ENCODE measurements around the gene IRGC.

IRGC gene

GRCh38 chr19:43726736-43727592 is 11.1 kb downstream of the IRGC start:
- DNase-seq, result no peak

GRCh38 chr19:43727593-43727853 is 11.6 kb downstream of the IRGC start:
- DNase-seq, result no peak

- no peak for DNase-seq
These were observed 14.0 kb downstream of the IRGC start for GRCh38 chr19:43729919-43730318.

- no peak for DNase-seq
These were observed 15.5 kb downstream of the IRGC start for GRCh38 chr19:43731346-43731745.

GRCh38 chr19:43731846-43732245 is 16.0 kb downstream of the IRGC start:
- no peak for DNase-seq

- DNase-seq, result no peak
These were observed 19.1 kb downstream of the IRGC start for GRCh38 chr19:43735013-43735412.

GRCh38 chr19:43735957-43736356 is 20.1 kb downstream of the IRGC start:
- DNase-seq, result no peak

GRCh38 chr19:43738780-43739211 is 22.9 kb downstream of the IRGC start:
- no peak for DNase-seq

- DNase-seq, result no peak
These were observed 23.8 kb downstream of the IRGC start for GRCh38 chr19:43739439-43740235.

GRCh38 chr19:43741075-43741825 is 25.4 kb downstream of the IRGC start:
- DNase-seq, result no peak

GRCh38 chr19:43743059-43743458 is 27.2 kb downstream of the IRGC start:
- DNase-seq, result no peak

GRCh38 chr19:43747557-43748204 is 31.8 kb downstream of the IRGC start:
- DNase-seq, result no peak

GRCh38 chr19:43748205-43748594 is 32.3 kb downstream of the IRGC start:
- no peak for DNase-seq

GRCh38 chr19:43748685-43749084 is 32.8 kb downstream of the IRGC start:
- no peak for DNase-seq

- DNase-seq, result no peak
These were observed 33.3 kb downstream of the IRGC start for GRCh38 chr19:43749152-43749551.

GRCh38 chr19:43749898-43750297 is 34.0 kb downstream of the IRGC start:
- no peak for DNase-seq

GRCh38 chr19:43751466-43752220 is 35.8 kb downstream of the IRGC start:
- no peak for DNase-seq

GRCh38 chr19:43752287-43752875 is 36.5 kb downstream of the IRGC start:
- no peak for DNase-seq

- DNase-seq, result no peak
These were observed 38.3 kb downstream of the IRGC start for GRCh38 chr19:43754253-43754502.

GRCh38 chr19:43754503-43755255 is 38.8 kb downstream of the IRGC start, which contains the start of gene SMG9:
Gene SMG9 (minus strand): TSS chr19:43754962. CDS start chr19:43750741, 4,221 bp downstream.
- DNase-seq, result peak; percentile 99

GRCh38 chr19:43755256-43755801 is 39.5 kb downstream of the IRGC start:
- peak; percentile 86 for DNase-seq

Measured in right forelimb (tissue), 1 donor.